ENCODE data around the gene NRIP1. TPM values are rescaled to one million over a fixed set of nuclear protein-coding genes. Genes with fewer than 3 reads are reported as not detected.

NRIP1 gene
- total and polyA plus RNA-seq, 2 of the 8 experiments (the other 6 are each of a cell fraction or from before 2014, with no cell fraction given) = 1.5 to 9.3 TPM

DNA sequence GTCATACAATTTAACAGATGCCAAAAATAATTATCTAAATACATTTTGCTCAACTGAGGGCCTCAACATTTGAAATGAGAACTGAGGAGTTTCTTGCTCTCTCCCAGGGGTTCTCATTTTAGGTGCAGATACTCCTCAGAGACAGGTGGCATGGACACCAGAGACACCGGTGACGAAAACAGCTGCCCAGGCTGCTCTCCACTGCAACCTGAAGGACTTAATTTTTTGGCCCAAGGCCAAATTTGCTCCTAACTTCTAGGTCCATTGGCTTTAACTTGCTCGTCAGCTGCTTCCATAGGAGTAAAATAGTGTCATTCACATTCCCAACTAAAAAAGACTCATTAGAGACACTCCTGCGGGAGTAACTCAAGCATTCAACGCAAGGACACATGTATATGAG is 87.0 kb downstream of the NRIP1 start (continued):
- no peak for TF ChIP-seq TBP (IDR thresholded peaks at IDR 0.05; ENCODE audit: low read depth, low read length)
- TF ChIP-seq TEAD4 (IDR thresholded peaks at IDR 0.05; ENCODE audit: low read depth, low read length) = no peak
